GM10266 (cell line): ENCODE measurements around the gene RFX7.
"Not testable (repeated sequence)": the region's sequence is repeated elsewhere in the genome, so short reads cannot be mapped to it uniquely, and the experiment has no call there.

Experiments
- DNase-seq: peaks from one replicate; pipeline ENCODE4 v3.0.0; 2012; ENCODE audit errors: extremely low spot score
- CTCF ChIP-seq: IDR thresholded peaks from 2 replicates; pipeline ENCODE4 v1.5.1; 2012; ENCODE audit warnings: mild to moderate bottlenecking, low read depth; ENCODE audit not compliant: control insufficient read depth, insufficient read depth; ENCODE audit errors: missing control alignments

RFX7 gene

GRCh38 chr15:56272454-56272853 lies 28.8 kb upstream of the RFX7 start:
- no peak for DNase-seq
- TF ChIP-seq CTCF = no peak

- not testable (repeated sequence) for DNase-seq
Measured at GRCh38 chr15:56266465-56266864, 22.8 kb upstream of the RFX7 start.

GRCh38 chr15:56261854-56262509 lies 18.3 kb upstream of the RFX7 start:
- no peak for DNase-seq
- TF ChIP-seq CTCF = no peak

- DNase-seq = not testable (repeated sequence)
Measured at GRCh38 chr15:56257306-56257705, 13.6 kb upstream of the RFX7 start.

GRCh38 chr15:56254265-56254664 lies 10.6 kb upstream of the RFX7 start:
- no peak for DNase-seq

GRCh38 chr15:56252386-56252785 lies 8.7 kb upstream of the RFX7 start:
- no peak for DNase-seq
- TF ChIP-seq CTCF = no peak

More at GRCh38 chr15:56254265-56254664, 10.6 kb upstream of the RFX7 start:
- no peak for TF ChIP-seq CTCF

GRCh38 chr15:56251315-56252095 lies 7.8 kb upstream of the RFX7 start:
- no peak for DNase-seq
- no peak for TF ChIP-seq CTCF

- no peak for DNase-seq
- no peak for TF ChIP-seq CTCF
Measured at GRCh38 chr15:56250626-56251025, 6.9 kb upstream of the RFX7 start.
